Dedifferentiated amniotic fluid mesenchymal stem cell (primary cell): ENCODE results near the gene MAN2B2.

ENCODE experiments used
- DNase-seq: peaks from one replicate; pipeline ENCODE4 v3.0.0-alpha.2; 2016; ENCODE audit errors: extremely low spot score

Gene MAN2B2

DNA sequence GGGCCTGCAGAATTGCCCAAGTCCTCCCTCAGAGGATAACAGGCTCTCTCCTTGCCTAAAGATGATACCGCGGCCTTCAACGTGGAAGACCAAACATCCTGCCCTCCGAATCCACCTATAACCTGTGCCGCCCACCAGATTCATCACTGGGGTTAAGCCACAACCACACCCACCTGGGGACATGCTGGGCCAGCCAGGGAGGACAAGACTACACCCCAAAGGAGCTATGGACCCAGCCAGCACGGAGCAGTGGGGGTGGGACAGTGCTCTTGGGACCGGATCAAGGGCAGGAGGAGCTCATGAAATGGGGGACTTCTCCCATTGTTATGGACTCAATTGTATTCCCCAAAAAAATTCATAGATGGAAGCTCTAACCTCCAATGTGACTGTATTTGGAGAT is 6.8 kb upstream of the MAN2B2 start:
- DNase-seq, result no peak

DNA sequence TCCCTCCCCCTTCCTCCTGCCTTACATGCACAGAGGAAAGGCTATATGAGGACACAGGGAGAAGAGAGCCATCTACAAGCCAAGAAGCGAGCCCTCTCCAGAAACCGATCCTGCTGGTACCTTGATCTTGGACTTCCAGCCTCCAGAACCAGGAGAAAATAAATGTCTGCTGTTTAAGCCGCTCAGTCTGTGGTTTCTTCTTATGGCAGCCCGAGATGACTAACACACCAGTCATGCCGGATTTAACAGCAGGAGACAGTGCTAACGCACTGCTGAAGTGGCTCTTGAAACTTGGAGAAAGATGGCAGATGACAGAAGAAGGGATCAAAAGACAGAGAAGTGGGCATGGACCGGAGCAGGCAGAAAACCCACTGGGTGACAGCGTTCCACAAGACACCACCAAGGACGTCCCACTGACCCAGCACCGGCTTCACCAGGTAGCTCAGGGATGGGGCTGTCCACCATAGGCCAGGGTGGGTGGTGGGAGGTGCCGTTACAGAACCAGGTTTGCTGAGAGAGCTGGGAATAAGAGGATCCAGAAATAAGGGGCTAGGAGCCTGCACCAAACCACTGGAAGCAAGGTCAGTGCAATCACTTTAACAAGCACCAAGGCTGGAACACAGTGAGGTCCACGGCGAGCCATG is 6.2 kb upstream of the MAN2B2 start:
- DNase-seq, result no peak

DNA sequence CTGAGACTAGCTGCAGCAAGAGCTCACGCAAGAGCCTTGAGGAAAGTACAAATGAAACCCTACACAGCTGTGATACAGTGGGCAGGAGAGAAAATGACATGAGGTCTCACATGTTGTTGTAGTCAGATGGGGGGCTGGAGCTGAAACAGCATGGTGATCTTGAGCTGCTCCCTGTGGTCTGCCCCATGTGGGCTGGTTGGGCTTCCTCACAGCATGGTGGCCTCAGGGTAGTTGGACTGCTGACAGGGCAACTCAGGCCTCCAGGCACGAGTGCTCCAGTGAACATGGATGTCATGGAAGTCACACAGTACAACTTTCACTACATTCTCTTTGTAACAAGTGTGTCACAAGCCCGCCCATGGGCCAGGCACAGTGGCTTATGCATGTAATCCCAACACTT is 3.4 kb upstream of the MAN2B2 start:
- no peak for DNase-seq

DNA sequence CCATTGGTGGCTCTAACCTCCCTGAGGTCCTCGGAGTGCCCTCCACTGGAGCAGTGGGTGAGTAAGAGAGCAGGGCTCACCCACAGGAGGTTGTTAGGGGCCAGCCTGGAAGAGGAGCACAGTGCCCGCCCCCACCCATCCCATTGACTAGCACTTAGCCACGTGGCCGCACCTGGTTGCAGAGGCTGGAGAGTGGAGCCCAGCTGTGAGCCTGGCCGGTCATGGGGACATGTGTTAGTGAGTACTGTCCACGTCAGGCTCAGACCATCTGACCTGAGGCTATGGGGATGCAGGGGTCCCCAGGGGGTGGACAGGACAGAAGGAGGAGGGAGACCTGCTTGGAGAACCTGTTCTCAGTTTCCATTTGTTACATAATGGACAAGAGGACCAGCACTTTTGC is 1.4 kb upstream of the MAN2B2 start:
- no peak for DNase-seq

- no peak for DNase-seq
Observed at GRCh38 chr4:6573986-6574746, 823 bp upstream of the MAN2B2 start.

DNA sequence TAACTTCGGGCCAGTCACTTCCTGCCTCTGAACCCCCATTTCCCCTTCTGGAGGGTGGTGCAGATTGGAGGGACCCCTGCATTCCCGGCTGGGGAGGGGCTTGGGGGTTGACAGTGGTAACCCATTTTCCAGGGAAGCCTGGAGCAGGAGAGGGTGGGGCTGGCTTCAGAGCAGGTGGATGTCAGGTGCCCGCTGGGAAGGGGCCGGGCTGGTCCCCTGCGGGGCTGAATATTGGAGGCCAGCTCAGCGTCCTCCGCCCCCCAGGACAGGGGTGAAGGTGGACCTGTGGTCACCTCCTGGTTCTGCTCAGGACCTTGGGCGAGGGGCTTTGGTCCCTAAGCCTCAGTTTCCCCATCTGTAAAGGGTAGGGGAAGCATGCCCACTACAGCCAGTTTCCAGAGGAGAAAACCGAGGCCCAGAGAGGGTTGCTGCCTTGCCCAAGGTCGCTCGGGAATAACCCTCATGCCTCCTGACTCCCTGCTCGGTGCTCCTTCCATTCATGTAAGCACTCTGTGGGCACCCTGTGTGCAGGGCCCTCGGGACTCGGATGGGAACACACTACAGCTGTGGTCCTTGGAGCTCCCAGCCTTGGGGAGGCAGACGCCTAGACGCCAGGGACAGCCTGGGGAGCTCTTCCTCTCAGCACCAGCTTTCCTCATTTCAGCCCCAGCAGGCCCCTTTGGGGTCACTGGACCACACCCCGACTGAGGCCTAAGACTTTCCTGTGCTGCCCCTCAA is 683 bp downstream of the MAN2B2 start:
- no peak for DNase-seq

- no peak for DNase-seq
Observed at GRCh38 chr4:6576512-6576911, 1.5 kb downstream of the MAN2B2 start.

DNA sequence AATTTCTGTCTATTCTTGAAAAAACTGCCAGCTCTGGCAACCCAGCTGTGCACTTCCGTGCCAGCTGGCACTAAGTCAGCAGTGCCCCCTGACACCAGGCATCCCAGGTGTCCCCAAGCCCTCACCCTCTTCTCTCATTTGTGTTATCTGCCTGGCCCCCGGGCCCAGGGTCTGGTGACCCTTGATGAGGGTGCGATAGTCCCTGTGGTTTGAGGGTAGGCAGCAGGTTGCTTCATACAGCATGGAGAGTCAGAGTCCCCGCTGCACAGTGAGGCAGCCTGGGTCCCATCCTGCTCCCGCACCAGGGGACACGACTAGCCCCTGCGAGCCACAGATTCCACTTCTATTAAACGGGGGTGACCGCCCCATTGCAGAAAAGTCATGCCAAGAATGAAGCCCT is 1.9 kb downstream of the MAN2B2 start:
- DNase-seq, result no peak

DNA sequence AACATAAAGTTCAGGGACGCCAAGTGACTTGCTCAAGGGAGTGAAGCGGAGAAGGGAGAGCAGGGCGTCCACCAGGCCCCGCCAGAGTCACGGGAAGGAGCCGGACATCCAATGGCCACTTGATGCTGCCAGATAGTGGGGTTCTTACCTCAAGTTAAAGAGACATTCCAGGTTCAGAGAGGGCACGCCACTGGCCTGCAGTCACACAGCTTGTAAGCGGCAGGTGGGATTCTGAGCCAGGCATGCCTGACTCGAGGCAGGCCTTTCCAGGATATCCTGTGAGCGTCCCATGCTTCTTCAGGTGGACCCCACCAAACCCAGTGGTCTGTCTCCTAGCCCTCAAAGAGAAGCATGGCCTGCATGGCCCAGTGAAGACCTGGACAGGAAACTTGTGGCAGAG is 2.4 kb downstream of the MAN2B2 start:
- no peak for DNase-seq

- DNase-seq, result no peak
Observed at GRCh38 chr4:6578221-6578620, 3.2 kb downstream of the MAN2B2 start.

DNA sequence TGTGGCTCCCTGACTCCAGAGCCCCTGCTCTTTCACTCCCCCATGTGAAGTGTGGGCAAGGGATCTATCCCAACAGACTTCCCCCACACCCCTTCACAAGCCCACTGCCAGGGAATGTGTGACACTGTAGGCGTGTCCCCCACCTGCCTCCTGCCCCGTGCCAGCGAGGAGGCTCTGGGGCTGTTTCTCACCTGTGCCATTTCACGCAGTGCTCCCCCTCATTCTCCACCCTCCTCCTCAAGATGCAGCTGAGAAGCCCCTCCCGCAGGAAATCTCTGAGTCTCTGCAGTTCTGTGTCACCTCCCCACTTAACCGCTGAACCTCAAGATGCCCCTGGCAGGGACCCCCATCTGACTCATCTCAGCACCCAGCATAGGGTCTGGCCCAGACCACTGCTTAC is 5.4 kb downstream of the MAN2B2 start:
- no peak for DNase-seq

- no peak for DNase-seq
Observed at GRCh38 chr4:6581566-6582121, 6.7 kb downstream of the MAN2B2 start.

- no peak for DNase-seq
Observed at GRCh38 chr4:6582889-6583490, 8.0 kb downstream of the MAN2B2 start.

GRCh38 chr4:6584865-6585264 is 9.9 kb downstream of the MAN2B2 start:
- DNase-seq, result no peak

GRCh38 chr4:6586715-6587325 is 11.8 kb downstream of the MAN2B2 start:
- no peak for DNase-seq

DNA sequence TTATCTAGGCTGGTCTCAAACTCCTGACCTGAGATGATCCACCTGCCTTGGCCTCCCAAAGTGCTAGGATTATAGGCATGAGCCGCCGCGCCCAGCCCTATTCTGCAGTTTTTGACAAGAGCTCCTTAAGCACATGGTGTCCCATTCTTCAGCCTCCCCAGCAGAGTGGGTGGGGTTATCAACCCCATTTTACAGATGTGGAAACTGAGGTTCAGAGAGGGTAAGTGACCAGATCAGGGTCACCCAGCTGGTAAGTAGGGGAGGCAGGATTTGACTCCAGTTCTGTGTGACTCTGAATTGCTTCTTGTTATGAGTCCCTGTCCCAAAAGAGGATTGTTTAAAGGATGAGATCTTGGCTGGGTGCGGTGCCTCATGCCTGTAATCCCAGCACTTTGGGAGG is 14.5 kb downstream of the MAN2B2 start:
- no peak for DNase-seq

GRCh38 chr4:6591313-6591712 is 16.3 kb downstream of the MAN2B2 start:
- DNase-seq, result no peak

DNA sequence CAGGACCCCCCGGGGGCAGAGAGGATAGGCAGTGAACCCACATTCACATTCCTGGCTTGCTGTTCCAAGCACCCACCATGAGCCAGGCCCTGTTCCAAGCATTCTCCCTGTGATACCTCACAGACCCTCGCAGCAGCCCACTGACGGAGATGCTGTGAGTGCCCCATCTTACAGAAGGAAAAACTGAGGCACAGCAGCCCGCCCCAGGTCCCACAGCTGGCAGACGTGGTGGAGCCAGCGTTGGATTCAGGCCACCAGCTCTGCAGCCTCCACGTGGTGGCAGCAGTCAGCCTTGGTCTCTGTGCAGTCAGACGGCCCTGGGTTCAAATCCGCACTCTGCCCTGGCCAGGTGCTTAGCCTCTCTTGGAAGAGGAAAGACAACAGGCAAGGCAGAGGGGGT is 16.8 kb downstream of the MAN2B2 start:
- no peak for DNase-seq

- DNase-seq, result no peak
Observed at GRCh38 chr4:6592804-6593563, 18.0 kb downstream of the MAN2B2 start.

GRCh38 chr4:6594341-6594740 is 19.4 kb downstream of the MAN2B2 start:
- DNase-seq, result no peak

GRCh38 chr4:6594826-6595355 is 19.9 kb downstream of the MAN2B2 start:
- no peak for DNase-seq
